Right kidney (tissue), 1 donor: ENCODE data around the gene FER.
"Not testable (repeated sequence)": the region's sequence is repeated elsewhere in the genome, so short reads cannot be mapped to it uniquely, and the experiment has no call there.

Source experiments
- DNase-seq: peaks from one replicate; pipeline ENCODE4 v3.0.0-alpha.2; 2016

The FER gene

DNA sequence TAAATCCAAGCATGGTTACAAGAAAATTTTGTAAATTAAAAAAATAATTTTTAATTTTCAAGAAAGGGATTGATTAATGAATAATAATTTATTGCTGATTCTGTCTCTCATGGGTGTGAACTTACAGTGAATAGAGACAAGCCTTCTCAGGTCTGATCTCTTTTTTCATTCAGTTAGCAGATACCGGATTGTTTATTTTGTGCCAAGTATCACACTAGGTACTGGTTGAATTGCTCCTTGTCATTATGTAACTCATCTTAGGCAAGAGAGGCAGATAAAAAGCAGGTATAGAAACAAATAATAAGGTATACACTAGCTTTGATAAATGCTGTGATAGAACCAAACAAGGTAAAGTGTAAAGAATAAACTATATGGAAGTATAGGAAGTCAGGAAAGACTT is 378.8 kb downstream of the FER start:
- no peak for DNase-seq

DNA sequence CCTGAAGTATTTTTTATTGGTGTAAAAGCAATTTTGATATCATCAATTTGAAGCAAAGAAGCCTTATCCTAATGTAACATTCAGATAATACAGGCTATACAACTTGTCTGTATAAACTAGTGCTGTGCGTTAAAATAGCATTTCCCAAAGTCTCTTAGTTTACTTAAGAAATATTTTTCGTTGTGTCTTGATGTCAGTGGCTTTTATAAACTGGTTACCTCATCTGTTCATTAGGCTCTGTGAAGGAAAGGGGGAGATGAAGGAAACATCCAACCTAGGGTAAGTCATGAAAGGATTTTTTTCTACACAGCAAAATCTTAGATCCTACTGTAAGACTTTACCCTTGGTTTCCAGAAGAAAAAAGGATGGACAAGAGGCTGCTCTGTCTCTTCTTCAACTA is 389.2 kb downstream of the FER start:
- DNase-seq = no peak

DNA sequence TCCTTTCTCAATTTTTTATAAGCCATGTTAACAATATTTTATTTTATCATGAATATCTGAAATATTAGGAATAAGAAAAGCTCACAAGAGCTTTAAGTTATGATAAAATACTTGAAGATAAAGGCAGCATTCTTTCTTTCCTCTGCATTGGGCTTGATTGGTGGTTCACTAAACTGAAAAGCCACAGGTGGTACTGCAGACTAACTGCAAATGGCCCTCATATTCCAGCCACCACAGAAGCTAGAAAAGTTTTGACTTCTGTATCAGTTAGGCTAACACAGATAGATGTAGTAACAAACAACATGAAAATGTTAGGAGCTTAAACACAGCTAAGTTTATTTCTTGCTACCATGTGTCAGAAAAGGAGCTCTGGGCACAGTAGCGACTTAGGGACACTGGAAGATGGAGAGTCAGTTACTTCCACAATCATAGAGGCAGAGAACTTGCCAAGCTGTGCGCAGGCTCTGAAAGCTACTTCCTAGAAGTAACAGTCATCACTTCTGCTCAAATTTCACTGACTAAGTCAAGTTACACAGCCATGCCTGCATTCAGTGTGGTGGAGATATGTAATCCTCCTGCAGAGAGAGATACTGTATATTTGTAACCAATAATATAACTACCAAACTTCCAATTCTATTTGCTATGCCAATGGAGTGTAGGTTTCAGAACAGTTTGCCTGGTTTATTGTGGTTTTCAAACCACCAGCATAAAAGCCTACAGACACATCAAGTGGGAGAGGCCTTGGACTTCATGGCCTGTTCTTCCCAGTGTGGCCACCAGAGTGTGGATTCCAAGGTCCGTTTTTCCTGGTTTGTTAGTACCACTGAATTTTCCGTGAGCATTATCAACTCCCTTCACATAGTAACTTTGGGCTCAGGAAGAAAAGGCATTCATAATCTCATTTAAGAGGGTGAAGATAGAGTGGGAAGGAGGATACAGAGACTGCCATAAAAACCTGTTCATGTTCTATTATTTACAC is 393.8 kb downstream of the FER start:
- DNase-seq = no peak

DNA sequence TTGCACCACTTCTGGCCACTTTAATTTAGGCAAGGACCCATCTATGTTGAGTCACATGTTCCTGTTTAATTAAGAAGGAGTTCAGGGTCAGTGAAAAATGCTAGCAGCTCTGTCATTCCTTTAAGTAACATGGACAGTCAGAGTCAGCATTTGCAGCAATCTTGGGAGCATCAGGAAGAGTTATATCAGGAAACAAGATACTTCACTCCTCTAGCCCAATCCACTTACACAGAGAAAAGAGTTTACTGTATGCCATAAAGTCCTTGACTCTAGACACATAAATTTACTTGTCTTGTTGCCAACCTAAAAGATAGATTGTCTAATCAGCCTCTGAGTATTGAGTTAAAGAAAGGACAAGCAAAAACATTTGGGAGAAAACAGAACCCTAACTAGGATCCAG is 395.3 kb downstream of the FER start:
- no peak for DNase-seq

DNA sequence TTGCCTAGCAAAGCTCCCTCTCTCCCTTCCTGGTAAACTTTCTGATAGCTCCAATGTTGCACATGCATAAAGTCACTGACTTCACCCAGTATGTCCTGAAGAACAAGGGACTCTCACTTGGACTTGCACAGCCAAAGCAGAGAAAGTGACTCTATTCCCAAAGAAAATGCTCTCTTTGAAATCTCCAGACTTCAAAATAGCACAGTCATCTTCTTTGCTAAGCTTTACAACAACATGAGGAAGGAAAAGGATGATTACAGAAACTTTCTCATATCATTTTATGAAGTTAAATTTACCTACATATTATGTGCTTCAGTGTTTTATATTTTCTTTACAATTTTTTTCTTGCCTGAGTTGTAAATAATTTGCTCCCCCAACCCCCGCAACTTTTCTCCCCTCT is 397.4 kb downstream of the FER start:
- no peak for DNase-seq

DNA sequence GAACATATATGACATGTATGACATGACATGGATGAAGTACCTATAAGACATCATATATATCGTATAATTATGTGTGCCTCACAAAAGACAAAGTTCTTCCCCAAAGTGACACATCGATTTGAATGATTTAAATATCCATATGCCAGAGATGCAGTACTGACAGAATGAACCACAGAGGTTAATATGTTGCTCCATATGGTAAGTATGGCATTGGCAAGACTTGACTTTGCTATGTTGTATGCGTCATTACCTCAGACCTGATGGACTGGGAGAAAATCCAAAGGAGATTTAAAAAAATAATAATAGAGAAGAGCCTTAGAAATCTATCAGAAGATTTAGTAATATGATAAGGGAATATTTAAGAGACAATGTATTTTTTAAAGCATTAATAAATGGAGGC is 398.9 kb downstream of the FER start:
- DNase-seq = no peak

DNA sequence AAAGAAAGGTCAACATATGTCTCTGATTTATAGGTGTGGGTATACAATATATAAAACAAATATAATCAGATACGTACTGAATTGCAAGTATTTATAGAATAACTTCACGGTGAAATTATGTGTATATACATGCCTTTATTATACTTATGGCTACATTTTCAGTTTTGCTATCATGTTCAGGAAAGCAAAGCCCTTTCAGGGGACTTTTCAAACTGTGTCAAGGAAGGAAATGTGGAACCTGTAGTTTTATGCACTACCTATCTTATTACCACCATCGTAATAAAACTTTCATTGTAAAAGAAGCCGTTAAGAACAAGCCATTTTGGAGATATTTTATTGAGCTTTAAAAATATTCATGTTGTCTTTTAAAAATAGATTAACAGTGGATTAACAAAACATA is 404.9 kb downstream of the FER start:
- no peak for DNase-seq

DNA sequence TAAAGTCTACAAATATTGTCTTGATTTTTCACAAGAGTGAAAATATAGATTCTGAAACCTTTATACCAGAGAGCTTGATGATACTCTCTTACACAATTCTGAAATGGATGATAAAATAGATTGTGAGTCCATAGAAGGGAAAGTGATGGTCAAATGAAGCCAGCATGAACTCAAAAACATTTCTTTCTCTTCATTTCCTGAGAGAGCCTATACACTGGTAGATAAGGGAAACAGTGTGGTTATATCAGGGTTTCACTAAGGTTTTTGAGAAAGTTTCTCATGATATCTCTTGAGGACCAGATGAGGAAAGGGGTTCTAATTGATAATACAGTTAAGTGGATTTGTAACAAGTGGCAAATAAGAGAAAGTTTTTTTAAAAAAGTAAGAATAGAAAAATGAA is 407.9 kb downstream of the FER start:
- no peak for DNase-seq

DNA sequence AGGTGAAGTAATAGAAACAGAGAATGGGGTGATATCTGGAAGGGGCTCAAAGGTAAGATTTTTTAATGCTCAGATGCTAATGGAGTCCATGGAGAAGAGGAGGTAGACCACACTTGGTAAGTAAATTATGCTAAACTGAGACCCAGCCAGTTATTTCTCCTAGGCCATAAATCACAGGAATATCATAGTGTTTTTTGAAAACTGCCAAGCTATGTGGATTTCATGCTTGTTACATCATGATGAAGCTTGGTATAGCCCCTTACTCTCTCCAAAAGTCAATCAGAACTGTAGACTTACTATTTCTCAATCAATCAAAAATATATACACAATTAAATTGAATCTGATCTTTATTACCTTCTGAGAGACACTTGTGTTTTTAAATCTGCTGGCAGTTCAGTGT is 409.2 kb downstream of the FER start:
- DNase-seq = no peak

DNA sequence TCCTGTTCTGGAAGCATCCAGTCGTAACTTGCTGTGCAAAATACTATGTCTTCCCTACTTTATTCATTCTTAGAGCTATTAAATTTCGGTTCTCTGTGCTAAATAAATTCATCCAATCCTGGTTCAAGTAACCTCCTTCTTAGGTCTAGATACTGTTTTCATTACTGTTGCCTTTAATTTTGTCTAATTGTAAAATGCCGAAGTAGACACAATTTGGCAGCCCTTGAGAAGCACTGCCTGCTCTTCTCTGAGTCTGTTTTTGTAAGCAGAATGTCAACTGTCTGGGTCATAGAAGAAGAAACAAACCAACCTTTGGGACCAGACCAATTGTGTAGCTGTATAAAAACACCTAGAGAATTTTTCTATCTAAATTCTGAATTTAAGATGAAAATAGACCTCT is 412.8 kb downstream of the FER start:
- no peak for DNase-seq

DNA sequence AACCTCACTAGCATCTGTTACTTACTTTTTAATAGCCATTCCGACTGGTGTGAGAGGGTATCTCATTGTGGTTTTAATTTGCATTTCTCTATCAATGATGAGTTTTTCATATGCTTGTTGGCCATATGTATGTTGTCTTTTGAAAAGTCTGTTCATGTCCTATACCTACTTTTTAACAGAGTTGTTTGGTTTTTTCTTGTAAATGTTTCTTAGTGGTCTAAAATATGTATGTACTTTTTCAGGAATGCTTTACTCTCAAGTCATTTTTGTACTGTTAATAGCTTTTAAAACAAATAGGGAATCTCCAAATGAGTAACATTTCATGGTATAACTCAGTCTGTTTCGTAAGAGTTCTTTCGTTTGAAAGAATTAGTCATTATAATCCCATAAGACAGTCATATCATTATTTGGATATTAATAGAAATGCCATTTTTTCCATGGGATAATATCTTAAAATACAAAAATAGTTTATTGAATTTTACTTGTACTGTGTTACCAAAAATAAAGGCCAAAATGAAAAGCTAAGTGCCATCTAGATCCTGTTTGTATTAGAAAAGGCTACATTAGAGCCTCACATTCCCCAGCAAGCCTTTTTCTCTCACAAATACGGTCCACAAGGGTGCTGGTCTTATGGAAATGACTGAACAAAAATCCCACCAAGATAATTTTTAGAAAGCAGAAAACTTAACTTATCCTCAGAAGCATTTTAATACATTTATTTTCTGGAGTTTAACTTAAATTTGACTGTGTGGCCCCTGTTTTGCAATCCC is 414.4 kb downstream of the FER start:
- DNase-seq = no peak

DNA sequence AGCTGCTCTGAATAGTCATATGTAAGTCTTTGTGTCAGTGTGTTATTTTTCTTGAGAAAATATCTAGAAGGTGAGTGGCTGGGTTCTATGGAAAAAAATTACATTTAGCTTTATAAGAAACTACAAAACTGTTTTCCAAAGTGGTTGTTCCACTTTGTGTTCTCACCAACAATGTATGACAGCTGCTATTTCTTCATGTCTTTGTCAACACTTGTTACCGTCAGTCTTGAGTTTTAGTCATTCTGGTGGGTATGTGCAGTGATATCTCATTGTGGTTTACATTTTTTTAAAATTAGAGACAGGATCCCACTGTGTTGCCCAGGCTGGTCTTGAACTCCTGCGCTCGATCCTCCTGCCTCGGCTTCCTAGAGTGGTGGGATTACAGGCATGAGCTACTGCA is 415.6 kb downstream of the FER start:
- DNase-seq = no peak

DNA sequence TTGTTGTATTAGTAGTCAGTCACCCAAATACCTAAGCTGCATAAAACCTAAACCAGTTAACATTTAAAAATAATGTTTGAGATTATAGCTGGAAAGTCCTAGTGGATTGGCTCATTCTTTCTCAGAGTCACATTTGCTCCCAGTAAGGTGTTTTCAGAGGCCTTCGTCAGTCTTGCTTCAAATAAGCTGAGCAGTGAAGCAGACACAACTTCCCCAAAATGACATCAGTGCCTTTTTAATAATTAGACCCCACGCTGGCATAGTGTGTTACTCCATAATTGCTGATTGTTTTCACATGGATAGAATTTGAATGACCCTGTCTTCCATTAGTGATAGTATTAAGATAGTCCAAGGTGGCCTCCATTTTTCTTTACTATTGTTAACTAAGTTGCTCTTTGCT is 416.3 kb downstream of the FER start:
- DNase-seq = no peak

DNA sequence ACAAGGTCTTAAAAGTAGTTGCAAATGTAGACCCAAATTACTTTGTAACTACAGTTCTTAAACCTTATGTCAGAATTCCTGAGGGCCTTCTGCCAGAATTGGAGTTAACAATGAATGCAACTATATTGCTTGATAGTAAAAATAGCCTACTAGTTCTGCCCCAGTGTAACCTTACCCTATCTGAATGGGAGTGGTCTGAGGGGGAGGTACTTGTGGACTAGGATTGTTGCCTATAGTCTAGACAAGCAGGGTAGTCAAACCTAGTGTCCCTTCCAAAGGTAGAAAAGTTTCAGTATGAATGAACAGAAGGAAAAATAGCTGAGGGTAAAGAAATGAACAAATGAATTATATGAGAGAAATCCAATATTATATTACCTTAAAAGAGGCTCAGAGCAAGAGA is 419.9 kb downstream of the FER start:
- no peak for DNase-seq

DNA sequence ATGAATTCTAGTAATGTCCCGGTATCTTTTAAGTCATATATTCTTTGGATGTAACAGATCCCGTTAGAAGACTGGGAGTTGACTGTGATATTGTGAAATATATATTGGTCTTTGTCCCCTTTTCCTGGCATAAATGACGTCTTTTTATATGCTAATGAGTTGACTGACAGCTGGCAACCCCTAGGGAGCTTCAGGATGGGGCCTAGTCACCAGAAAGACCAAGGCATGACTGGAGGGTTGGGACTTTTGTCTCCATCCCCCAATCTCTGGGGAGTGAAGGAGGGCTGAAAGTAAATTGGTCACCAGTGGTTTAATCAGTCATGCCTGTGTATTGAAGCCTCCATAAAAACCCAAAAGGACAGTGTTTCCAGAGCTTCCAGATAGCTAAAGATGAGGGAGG is 420.5 kb downstream of the FER start:
- no peak for DNase-seq

DNA sequence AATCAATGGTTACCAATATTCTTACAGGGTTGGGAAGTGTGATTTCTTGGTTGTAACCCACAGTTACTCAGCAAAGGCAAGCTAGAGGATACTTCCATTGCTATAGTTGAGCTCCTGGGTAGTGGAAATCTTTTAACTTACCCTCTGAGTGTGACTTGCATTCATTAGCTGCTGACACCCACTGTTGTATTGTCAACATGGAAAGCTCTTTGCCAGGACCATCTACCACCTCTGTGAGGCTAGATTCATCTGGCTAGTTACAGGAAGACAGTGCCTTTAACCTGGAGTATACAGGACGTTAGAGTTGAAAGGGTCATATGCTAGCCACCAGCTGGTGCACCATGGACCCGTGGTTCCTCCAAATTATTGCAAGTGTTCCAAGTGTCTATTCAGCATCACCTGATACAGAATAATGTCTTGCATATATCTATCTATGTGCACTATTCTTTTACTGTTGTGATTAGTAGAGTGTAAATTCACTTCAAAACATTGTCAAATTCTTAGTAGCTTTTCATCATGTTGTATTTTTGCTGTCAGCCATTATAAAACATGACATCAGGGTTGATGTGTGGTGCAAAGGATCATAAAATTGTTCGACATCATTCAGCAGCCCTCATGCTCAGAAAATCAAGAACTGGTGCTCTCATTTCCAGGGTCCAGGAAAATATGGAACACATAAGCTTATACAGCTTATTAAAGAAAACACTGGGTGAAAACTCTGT is 423.1 kb downstream of the FER start:
- no peak for DNase-seq

DNA sequence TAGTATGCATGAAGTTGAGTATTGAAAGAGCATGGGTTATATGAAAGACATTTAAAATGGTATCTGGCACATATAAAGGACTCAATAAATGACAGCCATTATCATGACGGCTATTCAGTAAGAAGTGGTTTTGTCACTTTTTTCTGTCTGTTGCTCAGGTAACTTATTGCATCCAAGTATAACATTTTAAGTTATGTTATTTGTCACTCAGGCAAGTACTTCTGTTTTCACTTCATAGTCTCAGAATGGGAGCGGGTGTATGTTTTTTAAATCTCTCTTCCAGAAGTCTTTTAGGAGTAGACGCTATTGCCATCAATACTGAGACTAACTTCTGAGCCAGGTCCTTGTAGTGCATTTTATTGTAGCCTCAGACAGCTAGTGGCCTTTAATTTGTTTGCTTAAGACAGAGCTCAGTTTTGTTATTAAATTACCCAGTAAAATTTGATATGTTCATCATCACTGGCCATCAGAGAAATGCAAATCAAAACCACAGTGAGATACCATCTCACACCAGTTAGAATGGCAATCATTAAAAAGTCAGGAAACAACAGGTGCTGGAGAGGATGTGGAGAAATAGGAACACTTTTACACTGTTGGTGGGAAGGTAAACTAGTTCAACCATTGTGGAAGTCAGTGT is 423.9 kb downstream of the FER start:
- DNase-seq = not testable (repeated sequence)

DNA sequence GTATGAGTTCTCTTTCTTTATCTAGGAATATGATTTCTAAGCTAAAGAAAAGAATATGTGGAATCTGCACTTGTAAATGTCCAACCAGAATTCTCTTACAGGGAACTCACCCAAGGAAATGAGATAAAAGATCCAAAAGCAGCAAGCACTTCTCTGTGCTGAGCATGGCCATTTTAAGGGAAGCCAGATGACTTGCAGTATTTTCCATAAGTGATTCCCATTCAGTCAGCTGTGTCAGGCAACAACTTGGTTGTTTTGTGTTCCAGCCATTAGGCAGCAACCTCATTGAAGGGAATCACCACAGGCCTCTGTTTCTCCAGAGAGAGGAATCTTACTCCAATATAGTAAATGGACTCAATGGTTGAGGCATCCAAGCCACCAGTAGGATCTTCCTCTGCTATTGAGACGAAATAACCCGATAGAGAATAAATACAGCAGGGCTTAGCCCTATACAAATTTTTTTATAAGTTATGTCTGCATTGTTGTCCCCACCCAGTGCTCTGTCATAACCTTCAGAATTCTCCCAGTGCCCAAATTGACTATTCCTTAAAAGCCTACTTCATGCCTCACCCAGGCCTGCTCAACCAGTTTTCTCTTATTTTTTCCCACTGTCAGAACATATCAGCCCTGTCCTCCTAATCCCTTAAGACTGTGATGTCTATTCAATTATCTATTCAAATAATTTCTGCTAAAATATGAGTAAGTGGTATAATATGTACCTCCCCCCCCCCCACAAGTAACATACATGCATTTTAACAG is 425.5 kb downstream of the FER start:
- DNase-seq = no peak

DNA sequence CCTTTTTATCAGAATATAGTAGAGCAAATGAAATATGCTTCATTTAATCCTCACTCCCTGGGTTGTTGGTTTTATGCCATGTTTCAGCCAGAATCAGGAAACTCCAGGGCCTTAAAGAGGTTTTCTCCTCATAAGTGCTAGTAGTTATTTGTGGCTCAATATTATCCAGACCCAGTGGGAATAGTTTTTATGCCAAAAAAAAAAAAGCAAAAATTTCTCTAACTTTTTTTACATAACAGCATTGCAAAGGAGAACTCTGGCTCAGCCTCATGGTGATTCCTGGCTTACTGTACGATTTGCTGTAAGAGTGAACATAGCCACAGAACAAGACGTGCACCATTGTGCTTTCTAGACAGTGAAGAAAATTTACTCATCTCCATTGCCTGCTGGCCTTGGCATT is 429.5 kb downstream of the FER start:
- DNase-seq = no peak

DNA sequence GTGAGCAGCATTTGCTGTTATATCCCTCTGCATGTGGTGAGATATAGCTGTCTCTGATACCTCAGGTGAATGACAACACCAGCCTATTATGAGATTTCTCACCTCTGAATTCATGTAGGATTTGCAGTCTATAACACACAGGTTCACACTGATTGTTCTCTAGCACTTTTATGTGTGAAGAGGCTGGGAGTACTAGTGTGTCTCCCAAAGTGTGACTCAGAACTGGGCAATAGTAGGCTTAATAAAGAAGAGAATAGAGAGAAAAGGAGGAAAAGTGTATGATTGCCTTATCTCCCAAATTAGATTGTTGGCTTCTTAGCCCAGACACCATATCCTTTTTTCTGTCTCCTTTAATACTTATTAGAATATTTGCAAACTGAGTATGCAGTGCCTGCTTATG is 430.1 kb downstream of the FER start:
- no peak for DNase-seq

DNA sequence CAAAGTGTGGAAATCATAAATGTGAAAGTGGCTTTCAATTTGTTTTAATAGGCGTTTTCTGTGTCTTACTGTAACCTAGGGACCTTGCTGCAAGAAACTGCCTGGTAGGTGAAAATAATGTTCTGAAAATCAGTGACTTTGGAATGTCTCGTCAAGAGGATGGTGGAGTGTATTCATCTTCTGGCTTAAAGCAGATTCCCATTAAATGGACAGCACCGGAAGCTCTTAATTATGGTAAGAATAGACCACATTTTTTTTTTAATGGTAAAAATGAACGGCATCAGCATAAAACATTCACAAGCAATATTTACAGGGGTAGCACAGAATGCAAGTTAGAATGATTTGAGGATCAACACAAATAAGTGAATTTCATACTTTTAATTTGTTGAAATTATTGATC is 433.0 kb downstream of the FER start:
- no peak for DNase-seq

DNA sequence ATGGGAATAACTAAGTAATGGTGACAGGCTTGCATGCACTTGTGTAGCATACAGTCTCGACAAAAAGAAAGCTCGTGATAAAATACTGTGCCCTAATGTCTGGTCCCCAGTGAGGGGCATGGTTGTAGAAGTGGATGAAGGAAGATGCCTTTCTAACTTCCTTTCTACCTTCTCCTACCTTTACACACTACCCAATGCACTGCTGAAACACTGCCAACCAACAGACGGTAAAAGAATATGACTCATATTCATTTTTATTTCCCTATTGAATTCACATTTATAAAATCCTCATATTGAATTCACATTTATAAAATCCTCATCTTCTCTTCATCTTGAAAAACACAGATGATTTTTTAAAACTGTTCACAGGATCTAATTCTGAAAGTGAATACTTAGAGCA is 439.1 kb downstream of the FER start:
- DNase-seq = no peak
